COLO668 (cell line): ENCODE results near the gene KL.
A peak's percentile ranks its signal among the peaks of the same experiment; 100 is the strongest.

ENCODE experiments used
- DNase-seq: peaks from one replicate; lab custom pipeline; 2025; ENCODE audit not compliant: unreplicated experiment; lab: John Stamatoyannopoulos, UW

Gene KL

GRCh38 chr13:33003458-33004019 is 12.7 kb upstream of the KL start:
- peak; percentile 75 for DNase-seq

- DNase-seq, result peak; percentile 47
These were observed 11.7 kb upstream of the KL start for GRCh38 chr13:33004511-33004910.

- no peak for DNase-seq
These were observed 10.1 kb upstream of the KL start for GRCh38 chr13:33006134-33006533.

- DNase-seq, result no peak
These were observed 9.6 kb upstream of the KL start for GRCh38 chr13:33006638-33007037.

GRCh38 chr13:33007237-33007636 is 9.0 kb upstream of the KL start:
- no peak for DNase-seq

GRCh38 chr13:33007950-33008349 is 8.3 kb upstream of the KL start:
- DNase-seq, result no peak

- DNase-seq, result no peak
These were observed 7.1 kb upstream of the KL start for GRCh38 chr13:33008946-33009722.

- DNase-seq, result no peak
These were observed 4.3 kb upstream of the KL start for GRCh38 chr13:33011828-33012470.

- DNase-seq, result no peak
These were observed 1.9 kb upstream of the KL start for GRCh38 chr13:33014291-33014690.

GRCh38 chr13:33015241-33015668 is 968 bp upstream of the KL start:
- DNase-seq, result no peak

- DNase-seq, result peak; percentile 80
These were observed 366 bp upstream of the KL start for GRCh38 chr13:33015791-33016323.

- peak; percentile 81 for DNase-seq
These were observed 1.2 kb downstream of the KL start for GRCh38 chr13:33017323-33017929.

- no peak for DNase-seq
These were observed 2.7 kb downstream of the KL start for GRCh38 chr13:33018886-33019285.

- no peak for DNase-seq
These were observed 6.8 kb downstream of the KL start for GRCh38 chr13:33022986-33023385.

- no peak for DNase-seq
These were observed 9.1 kb downstream of the KL start for GRCh38 chr13:33025220-33025744.

- DNase-seq, result no peak
These were observed 10.4 kb downstream of the KL start for GRCh38 chr13:33026489-33027152.

- DNase-seq, result no peak
These were observed 12.4 kb downstream of the KL start for GRCh38 chr13:33028620-33029019.

- no peak for DNase-seq
These were observed 15.1 kb downstream of the KL start for GRCh38 chr13:33031277-33031676.

- no peak for DNase-seq
These were observed 15.9 kb downstream of the KL start for GRCh38 chr13:33032037-33032625.

- DNase-seq, result no peak
These were observed 17.0 kb downstream of the KL start for GRCh38 chr13:33033051-33033812.
